NB4 (cell line): ENCODE results near the gene LRRC4.

ENCODE experiments used
- MAX ChIP-seq: IDR thresholded peaks from 2 replicates; pipeline ENCODE4 v1.6.1; 2011; ENCODE audit warnings: low read depth, low read length
- MYC ChIP-seq: IDR thresholded peaks from 2 replicates; pipeline ENCODE4 v1.6.1; 2011; ENCODE audit warnings: low read depth, low read length
- POLR2A ChIP-seq: IDR thresholded peaks from 2 replicates; pipeline ENCODE4 v1.6.1; 2011; ENCODE audit warnings: mild to moderate bottlenecking; ENCODE audit not compliant: insufficient read length; ENCODE audit errors: extremely low read depth
- TF ChIP-seq, protein P1 (sequence below): IDR thresholded peaks from one replicate; pipeline ENCODE4 v1.5.1; 2012; ENCODE audit warnings: low read depth, low read length

- TF ChIP-seq, protein P1, sequence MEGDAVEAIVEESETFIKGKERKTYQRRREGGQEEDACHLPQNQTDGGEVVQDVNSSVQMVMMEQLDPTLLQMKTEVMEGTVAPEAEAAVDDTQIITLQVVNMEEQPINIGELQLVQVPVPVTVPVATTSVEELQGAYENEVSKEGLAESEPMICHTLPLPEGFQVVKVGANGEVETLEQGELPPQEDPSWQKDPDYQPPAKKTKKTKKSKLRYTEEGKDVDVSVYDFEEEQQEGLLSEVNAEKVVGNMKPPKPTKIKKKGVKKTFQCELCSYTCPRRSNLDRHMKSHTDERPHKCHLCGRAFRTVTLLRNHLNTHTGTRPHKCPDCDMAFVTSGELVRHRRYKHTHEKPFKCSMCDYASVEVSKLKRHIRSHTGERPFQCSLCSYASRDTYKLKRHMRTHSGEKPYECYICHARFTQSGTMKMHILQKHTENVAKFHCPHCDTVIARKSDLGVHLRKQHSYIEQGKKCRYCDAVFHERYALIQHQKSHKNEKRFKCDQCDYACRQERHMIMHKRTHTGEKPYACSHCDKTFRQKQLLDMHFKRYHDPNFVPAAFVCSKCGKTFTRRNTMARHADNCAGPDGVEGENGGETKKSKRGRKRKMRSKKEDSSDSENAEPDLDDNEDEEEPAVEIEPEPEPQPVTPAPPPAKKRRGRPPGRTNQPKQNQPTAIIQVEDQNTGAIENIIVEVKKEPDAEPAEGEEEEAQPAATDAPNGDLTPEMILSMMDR = no peak
- TF ChIP-seq POLR2A (no peak), MYC (no peak), MAX (no peak)
These were observed 42.5 kb downstream of the LRRC4 start for GRCh38 chr7:127988751-127989150.
